Progenitor cell of endocrine pancreas (in vitro differentiated cells): ENCODE measurements around the gene BARX1. TPM values are rescaled to one million over a fixed set of nuclear protein-coding genes. Genes with fewer than 3 reads are reported as not detected.
A peak's percentile ranks its signal among the peaks of the same experiment; 100 is the strongest.

Experiments
- DNase-seq: peaks from one replicate; pipeline ENCODE4 v3.0.0; 2021; ENCODE audit warnings: low spot score; ENCODE audit not compliant: unreplicated experiment
- H3K27ac Mint-ChIP-seq: 2 replicates; pipeline ENCODE4 v1.8.0; 2021; ENCODE audit warnings: mild to moderate bottlenecking, moderate library complexity, mixed read lengths
- H3K27me3 Mint-ChIP-seq: 2 replicates; pipeline ENCODE4 v1.8.0; 2021; ENCODE audit warnings: mixed read lengths
- H3K36me3 Mint-ChIP-seq: 2 replicates; pipeline ENCODE4 v1.8.0; 2022; ENCODE audit warnings: mixed read lengths; ENCODE audit not compliant: insufficient read depth
- H3K4me1 Mint-ChIP-seq: 2 replicates; pipeline ENCODE4 v1.8.0; 2021; ENCODE audit warnings: low read depth, mixed read lengths
- H3K4me3 Mint-ChIP-seq: 2 replicates; pipeline ENCODE4 v1.8.0; 2021; ENCODE audit warnings: low read depth, mild to moderate bottlenecking, moderate library complexity, mixed read lengths
- H3K9me3 Mint-ChIP-seq: 2 replicates; pipeline ENCODE4 v1.8.0; 2021; ENCODE audit warnings: low read depth, mixed read lengths
- total RNA-seq: library from RNA; stranded (reverse); gene quantifications from 2 replicates; pipeline ENCODE4 v1.2.1, GENCODE V29; 2021
- TF ChIP-seq, protein P1 (sequence below): fragments of 200-600 bp; sonication (generic); IDR thresholded peaks from one replicate; pipeline ENCODE4 v1.5.0; 2021; ENCODE audit warnings: antibody characterized with exemption, mild to moderate bottlenecking; ENCODE audit not compliant: unreplicated experiment

The BARX1 gene
- total RNA-seq, 1 donor from 2014 or later, result 0.74 TPM

DNA sequence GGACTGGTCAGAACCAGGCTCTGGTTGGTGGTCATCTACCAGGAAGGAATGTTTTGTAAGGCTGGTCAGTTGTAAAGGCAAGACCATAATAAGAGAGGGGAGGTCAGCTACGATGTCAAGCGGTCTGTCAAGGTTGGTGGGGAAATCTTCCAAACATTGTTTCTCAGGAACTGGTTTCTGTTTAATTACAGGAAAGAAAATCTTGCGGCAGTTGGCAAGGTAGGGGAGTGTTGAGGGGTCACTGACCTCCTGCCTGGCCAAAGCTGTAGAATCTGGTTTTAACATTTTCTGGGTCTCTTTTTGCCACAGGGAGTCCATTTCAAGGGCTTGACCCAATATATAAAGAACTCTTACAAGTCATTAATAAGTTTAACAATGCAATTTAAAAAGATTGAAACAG is 39.0 kb upstream of the BARX1 start:
- no peak overlapping the region for H3K27ac Mint-ChIP-seq
- peaks cover 4% of the 10 kb centered on the region for H3K27me3 Mint-ChIP-seq
- no peak for DNase-seq
- TF ChIP-seq, protein P1, sequence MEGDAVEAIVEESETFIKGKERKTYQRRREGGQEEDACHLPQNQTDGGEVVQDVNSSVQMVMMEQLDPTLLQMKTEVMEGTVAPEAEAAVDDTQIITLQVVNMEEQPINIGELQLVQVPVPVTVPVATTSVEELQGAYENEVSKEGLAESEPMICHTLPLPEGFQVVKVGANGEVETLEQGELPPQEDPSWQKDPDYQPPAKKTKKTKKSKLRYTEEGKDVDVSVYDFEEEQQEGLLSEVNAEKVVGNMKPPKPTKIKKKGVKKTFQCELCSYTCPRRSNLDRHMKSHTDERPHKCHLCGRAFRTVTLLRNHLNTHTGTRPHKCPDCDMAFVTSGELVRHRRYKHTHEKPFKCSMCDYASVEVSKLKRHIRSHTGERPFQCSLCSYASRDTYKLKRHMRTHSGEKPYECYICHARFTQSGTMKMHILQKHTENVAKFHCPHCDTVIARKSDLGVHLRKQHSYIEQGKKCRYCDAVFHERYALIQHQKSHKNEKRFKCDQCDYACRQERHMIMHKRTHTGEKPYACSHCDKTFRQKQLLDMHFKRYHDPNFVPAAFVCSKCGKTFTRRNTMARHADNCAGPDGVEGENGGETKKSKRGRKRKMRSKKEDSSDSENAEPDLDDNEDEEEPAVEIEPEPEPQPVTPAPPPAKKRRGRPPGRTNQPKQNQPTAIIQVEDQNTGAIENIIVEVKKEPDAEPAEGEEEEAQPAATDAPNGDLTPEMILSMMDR, result no peak
- peaks cover 14% of the 10 kb centered on the region for H3K9me3 Mint-ChIP-seq
- no peaks in the 10 kb centered on the region for H3K36me3 Mint-ChIP-seq
- H3K4me1 Mint-ChIP-seq, result peaks cover 8% of the 10 kb centered on the region
- no peak overlapping the region for H3K4me3 Mint-ChIP-seq

DNA sequence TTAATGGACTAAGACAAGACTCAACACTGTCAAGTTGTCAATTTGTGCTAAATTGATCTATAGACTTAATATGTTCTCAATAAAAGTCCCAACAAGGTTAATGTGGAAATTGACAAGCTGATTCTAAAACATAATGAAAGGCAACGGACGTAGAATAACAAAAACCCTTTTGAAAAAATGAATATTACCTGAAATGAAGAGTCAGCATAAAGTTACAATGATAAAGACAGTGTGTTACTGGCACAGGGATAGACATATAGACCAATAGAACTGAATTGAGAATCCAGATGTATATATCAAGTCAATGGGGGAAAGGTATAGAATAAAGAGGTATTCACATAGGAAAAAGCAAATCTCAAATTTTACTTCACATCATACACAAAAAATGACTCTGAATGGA is 37.7 kb upstream of the BARX1 start:
- H3K4me1 Mint-ChIP-seq, result peaks cover 8% of the 10 kb centered on the region
- TF ChIP-seq, protein P1, result no peak
- no peak overlapping the region for H3K27ac Mint-ChIP-seq
- H3K27me3 Mint-ChIP-seq, result peaks cover 4% of the 10 kb centered on the region
- H3K4me3 Mint-ChIP-seq, result no peak overlapping the region
- peaks cover 14% of the 10 kb centered on the region for H3K9me3 Mint-ChIP-seq
- DNase-seq, result no peak
- H3K36me3 Mint-ChIP-seq, result no peaks in the 10 kb centered on the region

DNA sequence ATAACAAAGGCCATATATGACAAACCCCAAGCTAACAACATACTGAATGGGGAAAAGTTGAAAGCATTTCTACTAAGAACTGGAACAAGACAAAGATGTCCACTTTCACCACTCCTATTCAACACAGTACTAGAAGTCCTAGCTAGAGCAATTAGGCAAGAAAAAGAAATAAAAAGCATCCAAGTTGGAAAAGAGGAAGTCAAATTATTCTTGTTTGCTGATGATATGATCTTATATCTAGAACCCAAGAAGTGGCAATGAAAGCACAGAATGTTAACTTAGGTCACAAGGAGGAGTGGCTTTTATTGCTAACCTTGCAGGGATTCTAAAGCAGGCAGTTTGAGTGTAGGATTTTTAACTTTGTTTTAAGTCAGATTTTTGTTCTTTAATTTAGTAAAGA is 35.3 kb upstream of the BARX1 start:
- Mint-ChIP-seq H3K4me3 (no peak overlapping the region), H3K27me3 (peaks cover 4% of the 10 kb centered on the region), H3K36me3 (peaks cover 2% of the 10 kb centered on the region), H3K9me3 (peaks cover 29% of the 10 kb centered on the region), H3K27ac (no peak overlapping the region), H3K4me1 (no peaks in the 10 kb centered on the region)
- TF ChIP-seq, protein P1, result no peak
- DNase-seq, result no peak

DNA sequence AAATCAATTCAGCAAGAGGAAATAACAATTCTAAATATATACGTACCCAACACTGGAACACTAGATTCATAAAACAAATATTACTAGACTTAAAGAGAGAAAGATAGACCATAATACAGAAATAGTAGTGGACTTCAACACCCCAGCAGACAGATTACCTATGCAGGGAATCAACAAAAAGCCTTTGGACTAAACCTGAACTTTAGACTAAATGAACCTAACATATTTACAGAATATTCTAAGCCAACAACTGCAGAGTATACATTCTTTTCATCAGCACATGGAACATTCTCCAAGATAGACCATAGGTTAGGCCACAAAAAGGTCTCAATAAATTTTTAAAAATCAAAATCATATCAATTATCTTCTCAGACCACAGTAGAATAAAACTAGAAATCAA is 32.9 kb upstream of the BARX1 start:
- peaks cover 29% of the 10 kb centered on the region for H3K9me3 Mint-ChIP-seq
- no peak for DNase-seq
- H3K27me3 Mint-ChIP-seq, result peaks cover 2% of the 10 kb centered on the region
- no peak overlapping the region for H3K4me3 Mint-ChIP-seq
- H3K27ac Mint-ChIP-seq, result no peak overlapping the region
- peaks cover 2% of the 10 kb centered on the region for H3K4me1 Mint-ChIP-seq
- TF ChIP-seq, protein P1, result no peak
- H3K36me3 Mint-ChIP-seq, result peaks cover 2% of the 10 kb centered on the region

DNA sequence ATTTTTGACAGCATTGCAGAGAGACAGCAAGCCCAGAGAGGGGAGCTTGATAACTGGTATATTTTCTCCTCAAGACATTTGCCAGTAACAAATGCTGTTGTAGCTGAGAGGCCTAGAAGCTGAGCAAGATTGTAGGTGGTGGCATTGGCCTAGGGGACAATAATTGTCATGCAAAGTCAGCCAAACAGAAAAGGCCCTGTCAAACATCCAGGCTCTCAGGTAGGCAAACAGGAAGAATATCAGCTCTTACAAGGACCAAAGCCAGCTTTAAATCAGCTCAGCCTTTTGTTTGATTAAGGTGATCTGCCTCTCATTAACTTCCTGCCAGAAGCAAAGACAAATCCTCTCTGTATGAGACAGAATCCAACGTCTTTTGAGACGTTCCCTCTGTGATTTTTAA is 29.7 kb upstream of the BARX1 start:
- no peaks in the 10 kb centered on the region for H3K27me3 Mint-ChIP-seq
- TF ChIP-seq, protein P1, result no peak
- DNase-seq, result no peak
- H3K9me3 Mint-ChIP-seq, result peaks cover 20% of the 10 kb centered on the region
- H3K36me3 Mint-ChIP-seq, result peaks cover 2% of the 10 kb centered on the region
- H3K4me1 Mint-ChIP-seq, result peaks cover 2% of the 10 kb centered on the region
- H3K27ac Mint-ChIP-seq, result peak overlapping the region; percentile 57
- H3K4me3 Mint-ChIP-seq, result no peak overlapping the region
